Large intestine (tissue), 3 donors: ENCODE measurements around the gene PPP3R2. TPM values are rescaled to one million over a fixed set of nuclear protein-coding genes. Genes with fewer than 3 reads are reported as not detected.
"Not testable (repeated sequence)": the region's sequence is repeated elsewhere in the genome, so short reads cannot be mapped to it uniquely, and the experiment has no call there.

ENCODE experiments used
- DNase-seq, 2 donors: peaks; one replicate each; pipeline versions ENCODE4 v3.0.0 to v3.0.0-alpha.2; 2013
- H3K27ac ChIP-seq: one replicate; pipeline ENCODE4 v1.5.1; 2013; ENCODE audit warnings: low read length
- H3K27me3 ChIP-seq: 2 replicates; pipeline ENCODE4 v1.6.1; 2013; ENCODE audit warnings: low read length; ENCODE audit not compliant: control insufficient read depth, insufficient read depth
- H3K36me3 ChIP-seq: 2 replicates; pipeline ENCODE4 v1.6.1; 2013; ENCODE audit warnings: low read length; ENCODE audit not compliant: control insufficient read depth, insufficient read depth
- H3K4me1 ChIP-seq: one replicate; pipeline ENCODE4 v1.6.1; 2013; ENCODE audit warnings: low read length; ENCODE audit not compliant: control insufficient read depth, insufficient read depth
- H3K4me3 ChIP-seq: one replicate; pipeline ENCODE4 v1.5.1; 2013; ENCODE audit warnings: low read length
- H3K9me3 ChIP-seq: one replicate; pipeline ENCODE4 v1.6.1; 2013; ENCODE audit warnings: mild to moderate bottlenecking, low read depth, low read length, moderate library complexity; ENCODE audit not compliant: control insufficient read depth
- WGBS: methylation state at CpG from one replicate; pipeline ENCODE4 v1.1.5; 2013; ENCODE audit warnings: low lambda C conversion rate; ENCODE audit not compliant: insufficient coverage; 5-methylcytosine and 5-hydroxymethylcytosine counted together
- polyA plus RNA-seq: library from polyadenylated mRNA; unstranded; fragments of 120-200 nt; gene quantifications from one replicate; pipeline ENCODE4 v1.2.1, GENCODE V29; 2013

PPP3R2 gene
- polyA plus RNA-seq, 1 donor: 0.01 TPM

GRCh38 chr9:101569741-101570501 is 24.8 kb downstream of the PPP3R2 start:
- Histone ChIP-seq H3K4me3 (no peak overlapping the region), H3K4me1 (no peaks in the 10 kb centered on the region), H3K9me3 (no peaks in the 10 kb centered on the region), H3K27me3 (no peaks in the 10 kb centered on the region), H3K36me3 (peaks cover 18% of the 10 kb centered on the region), H3K27ac (no peak overlapping the region)
- DNase-seq: no peak
- 80% methylated on average over 1 of the region's 5 CpGs for WGBS

GRCh38 chr9:101567725-101568350 is 26.9 kb downstream of the PPP3R2 start:
- no peak for DNase-seq
- H3K27me3 ChIP-seq: no peaks in the 10 kb centered on the region
- H3K4me3 ChIP-seq: no peak overlapping the region
- H3K36me3 ChIP-seq: peaks cover 30% of the 10 kb centered on the region
- no peak overlapping the region for H3K27ac ChIP-seq
- WGBS: no CpG with 5 or more reads among the region's 3 CpGs
- no peaks in the 10 kb centered on the region for H3K9me3 ChIP-seq
- H3K4me1 ChIP-seq: no peaks in the 10 kb centered on the region

- WGBS: 100% methylated on average over 1 of the region's 5 CpGs
- H3K36me3 ChIP-seq: peaks cover 37% of the 10 kb centered on the region
Observed at GRCh38 chr9:101566904-101567724, 27.7 kb downstream of the PPP3R2 start.

GRCh38 chr9:101564252-101564651 is 30.5 kb downstream of the PPP3R2 start:
- Histone ChIP-seq H3K27ac (no peak overlapping the region), H3K4me3 (no peak overlapping the region), H3K36me3 (peaks cover 51% of the 10 kb centered on the region), H3K27me3 (no peaks in the 10 kb centered on the region), H3K4me1 (no peaks in the 10 kb centered on the region), H3K9me3 (no peaks in the 10 kb centered on the region)
- no peak for DNase-seq

More at GRCh38 chr9:101566904-101567724, 27.7 kb downstream of the PPP3R2 start:
- Histone ChIP-seq H3K9me3 (no peaks in the 10 kb centered on the region), H3K4me1 (no peaks in the 10 kb centered on the region), H3K4me3 (no peak overlapping the region), H3K27ac (no peak overlapping the region), H3K27me3 (no peaks in the 10 kb centered on the region)
- DNase-seq: no peak

- DNase-seq: no peak
- Histone ChIP-seq H3K27me3 (no peaks in the 10 kb centered on the region), H3K9me3 (no peaks in the 10 kb centered on the region), H3K36me3 (peaks cover 52% of the 10 kb centered on the region), H3K27ac (no peak overlapping the region), H3K4me3 (no peak overlapping the region), H3K4me1 (no peaks in the 10 kb centered on the region)
- WGBS: 100% methylated on average over 1 of the region's 1 CpG
Observed at GRCh38 chr9:101562966-101563365, 31.8 kb downstream of the PPP3R2 start.

- no CpG with 5 or more reads among the region's 1 CpG for WGBS
- H3K9me3 ChIP-seq: no peaks in the 10 kb centered on the region
- H3K4me1 ChIP-seq: no peaks in the 10 kb centered on the region
- DNase-seq: no peak
- H3K4me3 ChIP-seq: no peak overlapping the region
- no peak overlapping the region for H3K27ac ChIP-seq
- peaks cover 57% of the 10 kb centered on the region for H3K36me3 ChIP-seq
- no peaks in the 10 kb centered on the region for H3K27me3 ChIP-seq
Observed at GRCh38 chr9:101561740-101562139, 33.0 kb downstream of the PPP3R2 start.

- peaks cover 77% of the 10 kb centered on the region for H3K36me3 ChIP-seq
- 100% methylated on average over 4 of the region's 18 CpGs for WGBS
- not testable (repeated sequence) for H3K27ac ChIP-seq, DNase-seq, H3K4me3 ChIP-seq, H3K4me1 ChIP-seq, H3K9me3 ChIP-seq, H3K27me3 ChIP-seq
Observed at GRCh38 chr9:101549472-101550098, 45.2 kb downstream of the PPP3R2 start.

- no CpG with 5 or more reads among the region's 14 CpGs for WGBS
- H3K27ac ChIP-seq: no peak overlapping the region
- no peak for DNase-seq
- H3K36me3 ChIP-seq: peaks cover 68% of the 10 kb centered on the region
- no peaks in the 10 kb centered on the region for H3K4me1 ChIP-seq
- H3K9me3 ChIP-seq: no peaks in the 10 kb centered on the region
- H3K27me3 ChIP-seq: no peaks in the 10 kb centered on the region
- no peak overlapping the region for H3K4me3 ChIP-seq
Observed at GRCh38 chr9:101543098-101543735, 51.6 kb downstream of the PPP3R2 start.
